HepG2 (cell line): ENCODE data around the gene SH2D5. TPM values are rescaled to one million over a fixed set of nuclear protein-coding genes. Genes with fewer than 3 reads are reported as not detected.

ENCODE experiments used
- ATAC-seq: fragments of 200-7000 bp; cut with Tn5 transposase; 3 replicates; pipeline ENCODE4 v1.9.1; 2020; ENCODE audit warnings: mild to moderate bottlenecking, moderate library complexity
- BruUV-seq: library from RNA; stranded (reverse); fragments of 400-500 nt; replicated peaks from 2 replicates; lab custom pipeline; 2021; lab: Mats Ljungman, UMichigan
- CTCF ChIA-PET: fragments of 300-600 bp; formaldehyde crosslinking; extraction: SDS; loops from one replicate; lab custom pipeline; 2021; ENCODE audit warnings: low total read pairs, inconsistent platforms, low intra/inter-chr PET ratio; lab: Yijun Ruan, JAX
- POLR2A ChIA-PET: fragments of 350-600 bp; sonication (Branson Sonifier 250); formaldehyde crosslinking; loops from one replicate; lab custom pipeline; 2020; ENCODE audit warnings: antibody characterized with exemption, inconsistent platforms; lab: Yijun Ruan, JAX
- DNase-seq: peaks from one replicate; pipeline ENCODE4 v3.0.0-alpha.2; 2015; ENCODE audit warnings: low spot score
- FAIRE-seq: peaks from 3 replicates; lab custom pipeline; 2011; peaks lifted over from hg19 to GRCh38; lab: Jason Lieb, UNC
- H2AFZ ChIP-seq: one replicate; pipeline ENCODE4 v1.6.1; 2011; ENCODE audit warnings: low read length, inconsistent platforms
- H3K27ac ChIP-seq: fragments of 300-600 bp; 3 replicates; pipeline ENCODE4 v1.8.0; 2011; ENCODE audit warnings: mixed run types, mild to moderate bottlenecking, mixed read lengths, low read length, inconsistent platforms; ENCODE audit not compliant: insufficient read depth; ENCODE audit errors: extremely low read length
- H3K27me3 ChIP-seq, 2 experiments: fragments of 200-600 bp in 1 of 2; 2 replicates in 1 of 2; 3 replicates in 1 of 2; pipeline versions ENCODE4 v1.6.0 to v1.8.0; 2011; ENCODE audit warnings: low read length in 2 of 2, mild to moderate bottlenecking in 2 of 2, moderate library complexity in 2 of 2, inconsistent platforms in 1 of 2; ENCODE audit not compliant: insufficient read depth in 2 of 2, control insufficient read depth in 1 of 2
- H3K36me3 ChIP-seq, 2 experiments: fragments of 200-600 bp in 1 of 2; replicated peaks in 1 of 2; 2 replicates in 1 of 2; 3 replicates in 1 of 2; pipeline versions ENCODE4 v1.5.1 to v1.8.0; 2011; ENCODE audit warnings: low read length in 2 of 2, inconsistent platforms in 1 of 2; ENCODE audit not compliant: insufficient read depth in 2 of 2, control insufficient read depth in 1 of 2
- H3K4me1 ChIP-seq: 2 replicates; pipeline ENCODE4 v1.5.1; 2012; ENCODE audit warnings: low read length, inconsistent platforms; ENCODE audit not compliant: insufficient read depth
- H3K4me2 ChIP-seq: 2 replicates; pipeline ENCODE4 v1.6.0; 2011; ENCODE audit warnings: low read depth, low read length, inconsistent platforms
- H3K4me3 ChIP-seq, 3 experiments: fragments of 200-600 bp in 1 of 3; sonication (generic), shearing (Covaris generic) in 1 of 3; replicated peaks in 1 of 3; 2 replicates each; pipeline ENCODE4 v1.5.1; 2011 to 2016; ENCODE audit warnings: low read length in 3 of 3, inconsistent platforms in 2 of 3, low read depth in 2 of 3, mild to moderate bottlenecking in 2 of 3, control low read depth in 1 of 3, mixed read lengths in 1 of 3; ENCODE audit not compliant: insufficient read depth in 1 of 3
- H3K79me2 ChIP-seq: one replicate; pipeline ENCODE4 v1.6.1; 2011; ENCODE audit warnings: low read length, inconsistent platforms; ENCODE audit not compliant: insufficient read depth
- H3K9ac ChIP-seq: 2 replicates; pipeline ENCODE4 v1.6.0; 2011; ENCODE audit warnings: mild to moderate bottlenecking, low read depth, low read length, inconsistent platforms; ENCODE audit not compliant: insufficient read depth
- H3K9me3 ChIP-seq: 2 replicates; pipeline ENCODE4 v1.5.1; 2012; ENCODE audit warnings: mild to moderate bottlenecking, low read length
- H4K20me1 ChIP-seq: 2 replicates; pipeline ENCODE4 v1.6.0; 2011; ENCODE audit warnings: inconsistent platforms, mild to moderate bottlenecking, low read length, moderate library complexity; ENCODE audit not compliant: insufficient read depth
- ATM ChIP-seq: fragments of 450-650 bp; IDR thresholded peaks from 2 replicates; pipeline ENCODE4 v1.7.1; 2017; ENCODE audit warnings: mild to moderate bottlenecking, borderline replicate concordance
- NR2F1 ChIP-seq, 2 experiments: fragments of 450-650 bp in 1 of 2; formaldehyde crosslinking in 1 of 2; IDR thresholded peaks; 2 replicates each; pipeline versions ENCODE4 v1.5.0 to v1.6.1; 2016 to 2020; ENCODE audit warnings: mild to moderate bottlenecking in 1 of 2, missing compliant biosample characterization in 1 of 2, missing genetic modification reagents in 1 of 2, moderate library complexity in 1 of 2
- NR2F6 ChIP-seq, 2 experiments: IDR thresholded peaks; 2 replicates each; pipeline ENCODE4 v1.6.1; 2016; ENCODE audit warnings: antibody characterized with exemption in 1 of 2, mild to moderate bottlenecking in 1 of 2
- ZNF3 ChIP-seq: IDR thresholded peaks from 2 replicates; pipeline ENCODE4 v1.7.0; 2017; ENCODE audit warnings: inconsistent platforms
- ZNF768 ChIP-seq: sonication (generic); formaldehyde crosslinking; IDR thresholded peaks from 2 replicates; pipeline ENCODE4 v1.4.0; 2020; ENCODE audit warnings: missing genetic modification reagents
- WGBS: methylation state at CpG from one replicate; pipeline ENCODE4 v1.1.6; 2017; ENCODE audit warnings: low lambda C conversion rate; 5-methylcytosine and 5-hydroxymethylcytosine counted together
- in situ Hi-C: cut with HindIII; loops from 2 replicates; pipeline ENCODE4 v1.10.0; 2017; ENCODE audit warnings: low pct_unique_long_range_greater_than_20kb; ENCODE audit not compliant: extremely low pct_ligation_motif_present
- intact Hi-C: fragments of 100-400 bp; cut with micrococcal nuclease; formaldehyde crosslinking; loops from one replicate; pipeline ENCODE4 v1.10.0; 2022; ENCODE audit not compliant: unreplicated experiment
- polyA plus RNA-seq, 8 experiments: library from polyadenylated mRNA; depleted of rRNA in 3 of 8; stranded (reverse) in 7 of 8; unstranded in 1 of 8; fragments of >200 nt; fragmentation: Illumina TruSeq in 4 of 8; extraction: Trizol in 4 of 8; gene quantifications; 2 replicates each; pipeline versions ENCODE4 v1.2.1 to v1.2.3, GENCODE V29; 2011 to 2016; ENCODE audit warnings: low read depth in 4 of 8, missing spikeins in 1 of 8, mixed read lengths in 1 of 8; ENCODE audit not compliant: insufficient read depth in 1 of 8
- total RNA-seq, 5 experiments: library from RNA; depleted of rRNA; stranded (reverse); fragments of >200 nt; fragmentation: Illumina TruSeq; extraction: Trizol; gene quantifications; 2 replicates each; pipeline ENCODE4 v1.2.3, GENCODE V29; 2016; ENCODE audit warnings: low read depth in 1 of 5
- TF ChIP-seq, protein P1 (sequence below): sonication (generic); formaldehyde crosslinking; IDR thresholded peaks from 2 replicates; pipeline ENCODE4 v1.8.0; 2022; ENCODE audit warnings: mild to moderate bottlenecking, missing genetic modification reagents, moderate library complexity

Gene SH2D5
- total and polyA plus RNA-seq, 2 of the 13 experiments (the other 11 are each of a cell fraction or from before 2014, with no cell fraction given), result 1.2 to 3.4 TPM

DNA sequence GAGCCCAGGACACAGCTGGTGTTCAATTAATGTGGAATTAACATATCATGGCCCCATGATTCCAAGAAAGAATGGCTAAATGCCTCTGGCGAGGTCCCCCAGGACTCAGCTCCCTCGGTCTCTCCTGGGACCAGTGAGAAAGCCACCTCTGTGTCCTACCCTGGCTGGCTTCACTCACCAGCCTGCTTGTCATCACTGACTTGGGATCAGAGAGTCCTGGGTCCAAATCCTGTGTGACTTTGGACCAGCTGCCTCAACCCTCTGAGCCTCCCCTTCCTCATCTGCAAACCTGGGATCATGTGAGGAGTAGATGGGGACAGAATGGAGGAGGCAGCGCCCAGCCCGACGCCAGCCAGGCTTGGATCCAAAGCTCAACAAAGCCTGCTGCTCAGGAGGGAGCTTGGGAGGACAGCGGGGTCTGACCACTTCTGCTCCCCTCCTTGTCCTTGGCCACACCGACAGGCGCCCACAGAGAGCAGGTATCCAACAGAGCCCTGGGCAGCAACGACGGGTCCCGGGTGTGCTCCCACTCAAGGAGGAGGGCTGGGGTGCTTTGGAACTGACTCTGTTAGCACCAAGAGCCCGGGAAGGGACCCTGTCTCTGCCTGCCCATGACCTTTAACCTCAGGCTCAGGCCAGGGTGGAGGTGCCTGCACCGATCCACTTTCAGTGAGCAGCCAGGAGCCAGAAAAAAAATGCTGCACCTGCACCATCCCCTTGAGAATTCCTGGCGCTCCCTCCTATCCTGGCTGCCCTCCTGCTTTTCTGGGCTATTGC, 3.2 kb downstream of the SH2D5 start:
- in situ Hi-C loops, result no loop called here
- H4K20me1 ChIP-seq, result no peaks in the 10 kb centered on the region
- DNase-seq (no peak), ATAC-seq (no peak), FAIRE-seq (no peak)
- no peak overlapping the region for H2AFZ ChIP-seq
- peaks cover 5 to 21% of the 10 kb centered on the region in 2 experiments; a peak in 3 of 5 replicates for H3K27me3 ChIP-seq
- CTCF ChIA-PET, result no interaction called here
- 10% methylated on average over 8 of the region's 14 CpGs for WGBS
- H3K9ac ChIP-seq, result no peak overlapping the region
- intact Hi-C loops, result no loop called here
- peak overlapping the region in 1 of 3 experiments; percentile 37; a peak in 1 of 6 replicates for H3K4me3 ChIP-seq
- H3K27ac ChIP-seq, result no peak overlapping the region
- H3K36me3 ChIP-seq, result no peaks in the 10 kb centered on the region
- POLR2A ChIA-PET, result interaction anchor here (1.7 kb wide), 1 partner anchor 57 kb away, joined by 4 read pairs; the partner anchor contains the start of gene HP1BP3
- TF ChIP-seq NR2F6 (IDR thresholded peaks at IDR 0.05) (peak; percentile 41; the same call in 1 of the 2 replicates), NR2F6 (CRISPR knock-in tag; IDR thresholded peaks at IDR 0.05) (no peak), ATM (no peak), ZNF3 (CRISPR knock-in tag) (no peak), ZNF768 (peak; percentile 87; the same call in 1 of the 2 replicates), NR2F1 (CRISPR knock-in tag; IDR thresholded peaks at IDR 0.05) (0 out of 4 replicates have a peak, but pooled peaks of 1 of the 2 experiments have one; percentile 25)
- TF ChIP-seq, protein P1, sequence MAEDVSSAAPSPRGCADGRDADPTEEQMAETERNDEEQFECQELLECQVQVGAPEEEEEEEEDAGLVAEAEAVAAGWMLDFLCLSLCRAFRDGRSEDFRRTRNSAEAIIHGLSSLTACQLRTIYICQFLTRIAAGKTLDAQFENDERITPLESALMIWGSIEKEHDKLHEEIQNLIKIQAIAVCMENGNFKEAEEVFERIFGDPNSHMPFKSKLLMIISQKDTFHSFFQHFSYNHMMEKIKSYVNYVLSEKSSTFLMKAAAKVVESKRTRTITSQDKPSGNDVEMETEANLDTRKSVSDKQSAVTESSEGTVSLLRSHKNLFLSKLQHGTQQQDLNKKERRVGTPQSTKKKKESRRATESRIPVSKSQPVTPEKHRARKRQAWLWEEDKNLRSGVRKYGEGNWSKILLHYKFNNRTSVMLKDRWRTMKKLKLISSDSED (CRISPR knock-in tag), result no peak
- no peaks in the 10 kb centered on the region for H3K79me2 ChIP-seq
- peaks cover 57% of the 10 kb centered on the region for H3K4me1 ChIP-seq
- no TSS peak for BruUV-seq
- H3K9me3 ChIP-seq, result no peaks in the 10 kb centered on the region
- H3K4me2 ChIP-seq, result peak overlapping the region; percentile 64
